Nephron (organoid): ENCODE data around the gene ETHE1.

Experiments used
- H3K27ac Mint-ChIP-seq, 3 experiments: 2 replicates each; pipeline ENCODE4 v1.8.0; 2020; ENCODE audit warnings: mixed read lengths in 3 of 3, mild to moderate bottlenecking in 2 of 3, moderate library complexity in 1 of 3
- H3K27me3 Mint-ChIP-seq: 2 replicates; pipeline ENCODE4 v1.8.0; 2021; ENCODE audit warnings: low read depth, mild to moderate bottlenecking, moderate library complexity, mixed read lengths
- H3K36me3 Mint-ChIP-seq: 2 replicates; pipeline ENCODE4 v1.8.0; 2020; ENCODE audit warnings: low read depth, mixed read lengths
- H3K4me1 Mint-ChIP-seq: 2 replicates; pipeline ENCODE4 v1.8.0; 2020; ENCODE audit warnings: mixed read lengths
- H3K4me3 Mint-ChIP-seq, 3 experiments: 2 replicates each; pipeline ENCODE4 v1.8.0; 2020; ENCODE audit warnings: mild to moderate bottlenecking in 3 of 3, mixed read lengths in 3 of 3, moderate library complexity in 2 of 3
- H3K9me3 Mint-ChIP-seq: 2 replicates; pipeline ENCODE4 v1.8.0; 2020; ENCODE audit warnings: mixed read lengths
- CTCF ChIP-seq, 3 experiments: fragments of 200-600 bp; sonication (generic); IDR thresholded peaks; one replicate each; pipeline ENCODE4 v1.5.0; 2021; ENCODE audit warnings: antibody characterized with exemption in 3 of 3; ENCODE audit not compliant: unreplicated experiment in 3 of 3

The ETHE1 gene

GRCh38 chr19:43474487-43474886 lies 52.5 kb downstream of the ETHE1 start:
- Mint-ChIP-seq H3K27me3 (no peaks in the 10 kb centered on the region), H3K4me3 (peak overlapping the region in 2 of 3 experiments; percentile 24 to 83), H3K27ac (peak overlapping the region in 1 of 3 experiments; percentile 24), H3K9me3 (no peaks in the 10 kb centered on the region), H3K4me1 (peaks cover 6% of the 10 kb centered on the region), H3K36me3 (peaks cover 10% of the 10 kb centered on the region)
- TF ChIP-seq CTCF (IDR thresholded peaks at IDR 0.05; ENCODE audit: unreplicated experiment in 3 of 3), result no peak

DNA sequence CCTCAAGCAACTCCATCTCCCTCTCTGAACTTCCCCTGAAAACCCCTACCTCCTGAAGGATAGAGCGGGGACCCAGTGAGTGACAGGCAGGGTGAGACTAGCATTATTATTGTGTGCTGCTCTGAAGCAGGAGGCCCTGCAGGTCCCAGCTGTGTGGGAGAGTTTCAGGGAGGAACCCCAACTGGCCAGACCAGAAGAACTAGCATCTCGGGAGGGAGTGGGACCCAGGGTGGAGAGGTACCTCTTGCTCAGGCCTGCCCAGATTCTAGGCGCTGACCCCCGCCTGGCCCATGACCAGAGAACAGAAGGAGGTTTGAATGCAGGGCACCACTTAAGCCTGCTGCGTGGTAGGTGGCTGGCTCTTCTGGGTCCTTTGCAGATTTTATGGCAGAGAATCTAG lies 55.9 kb downstream of the ETHE1 start:
- Mint-ChIP-seq H3K27ac (no peak overlapping the region), H3K36me3 (peaks cover 4% of the 10 kb centered on the region)

GRCh38 chr19:43470288-43470687 lies 56.7 kb downstream of the ETHE1 start:
- H3K4me1 Mint-ChIP-seq, result peaks cover 7% of the 10 kb centered on the region
- H3K9me3 Mint-ChIP-seq, result no peaks in the 10 kb centered on the region
- no peak for TF ChIP-seq CTCF (IDR thresholded peaks at IDR 0.05; ENCODE audit: unreplicated experiment in 3 of 3)
- no peaks in the 10 kb centered on the region for H3K27me3 Mint-ChIP-seq
- no peak overlapping the region for H3K27ac Mint-ChIP-seq
- H3K36me3 Mint-ChIP-seq, result peaks cover under 1% of the 10 kb centered on the region
- H3K4me3 Mint-ChIP-seq, result no peak overlapping the region

More for the DNA sequence above, 55.9 kb downstream of the ETHE1 start:
- Mint-ChIP-seq H3K4me1 (peaks cover 11% of the 10 kb centered on the region), H3K27me3 (no peaks in the 10 kb centered on the region), H3K4me3 (no peak overlapping the region), H3K9me3 (no peaks in the 10 kb centered on the region)
- TF ChIP-seq CTCF (IDR thresholded peaks at IDR 0.05; ENCODE audit: unreplicated experiment in 3 of 3), result no peak

GRCh38 chr19:43469160-43469480 lies 57.9 kb downstream of the ETHE1 start:
- Mint-ChIP-seq H3K27me3 (peaks cover 6% of the 10 kb centered on the region), H3K36me3 (no peaks in the 10 kb centered on the region), H3K4me3 (no peak overlapping the region), H3K27ac (no peak overlapping the region), H3K9me3 (no peaks in the 10 kb centered on the region), H3K4me1 (peaks cover 5% of the 10 kb centered on the region)
- TF ChIP-seq CTCF (IDR thresholded peaks at IDR 0.05; ENCODE audit: unreplicated experiment in 3 of 3), result no peak

DNA sequence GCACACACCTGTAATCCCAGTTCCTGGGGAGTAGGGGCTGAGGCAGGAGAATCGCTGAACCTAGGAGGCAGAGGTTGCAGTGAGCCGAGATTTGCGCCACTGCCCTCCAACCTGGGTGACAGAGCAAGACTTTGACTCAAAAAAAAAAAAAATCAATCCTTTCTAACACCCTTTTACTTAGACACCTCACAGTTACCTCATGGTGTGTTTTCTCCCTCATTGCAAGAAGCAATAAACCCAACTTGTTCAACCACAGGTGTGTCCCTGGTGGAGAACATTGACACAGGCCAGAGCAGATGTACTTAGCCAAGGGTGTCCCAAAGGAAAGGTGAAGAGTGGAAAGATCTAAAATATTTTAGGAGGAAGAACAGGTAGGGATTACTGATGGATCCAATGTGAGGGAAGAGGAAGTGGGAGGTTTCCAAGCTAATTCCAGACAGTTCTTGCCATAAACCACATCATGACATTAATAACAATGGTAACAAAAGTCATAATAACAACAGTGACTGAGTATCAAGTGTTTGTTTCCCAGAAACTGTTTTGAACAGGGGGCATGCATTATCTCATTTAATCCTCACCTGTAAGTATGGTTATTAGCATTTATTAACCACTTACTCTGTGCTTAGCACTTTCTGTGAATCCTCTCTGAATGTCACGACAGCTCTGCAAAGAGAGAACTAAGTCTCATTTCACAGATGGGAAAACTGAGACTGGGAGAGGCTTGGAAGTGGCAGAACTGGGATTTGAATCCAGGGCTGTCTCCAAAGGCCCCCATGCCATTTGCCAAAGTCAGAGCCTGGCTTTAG lies 58.4 kb downstream of the ETHE1 start:
- Mint-ChIP-seq H3K9me3 (no peaks in the 10 kb centered on the region), H3K4me3 (no peak overlapping the region), H3K27ac (no peak overlapping the region), H3K27me3 (peaks cover 6% of the 10 kb centered on the region), H3K36me3 (no peaks in the 10 kb centered on the region), H3K4me1 (peaks cover 5% of the 10 kb centered on the region)
- no peak for TF ChIP-seq CTCF (IDR thresholded peaks at IDR 0.05; ENCODE audit: unreplicated experiment in 3 of 3)

GRCh38 chr19:43467730-43468129 lies 59.3 kb downstream of the ETHE1 start:
- no peak for TF ChIP-seq CTCF (IDR thresholded peaks at IDR 0.05; ENCODE audit: unreplicated experiment in 3 of 3)
- Mint-ChIP-seq H3K4me3 (no peak overlapping the region), H3K27me3 (peaks cover 9% of the 10 kb centered on the region), H3K36me3 (no peaks in the 10 kb centered on the region), H3K27ac (no peak overlapping the region), H3K4me1 (peaks cover 5% of the 10 kb centered on the region), H3K9me3 (no peaks in the 10 kb centered on the region)
